Fibroblast of peridontal ligament (primary cell): ENCODE results near the gene PTPRK.

Source experiments
- DNase-seq: peaks from one replicate; pipeline ENCODE4 v3.0.0-alpha.2; 2010; ENCODE audit errors: extremely low read depth

The PTPRK gene

GRCh38 chr6:127924440-127924839 is 596.0 kb downstream of the PTPRK start:
- DNase-seq, result no peak

- DNase-seq, result no peak
Measured at GRCh38 chr6:127924031-127924430, 596.4 kb downstream of the PTPRK start.

DNA sequence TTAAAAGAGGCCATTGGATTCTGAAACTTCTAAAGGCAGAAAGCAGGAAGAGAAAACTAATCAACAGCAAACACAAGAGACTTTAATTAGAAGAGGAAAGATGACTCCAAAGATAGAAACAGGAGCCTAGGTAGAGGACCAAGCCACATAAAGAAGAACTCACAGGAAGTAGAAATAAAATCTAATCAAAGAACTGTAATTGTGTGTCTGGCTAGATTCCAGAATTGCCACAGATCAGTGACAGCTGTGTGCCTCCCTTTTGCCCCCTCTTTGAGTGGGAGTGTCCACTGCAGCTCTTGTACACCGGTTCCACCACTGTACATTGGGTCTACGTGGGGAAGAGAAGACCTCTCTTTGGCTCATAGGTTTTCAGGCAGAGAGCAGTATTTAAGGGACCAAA is 597.3 kb downstream of the PTPRK start:
- DNase-seq, result no peak

GRCh38 chr6:127921982-127922381 is 598.4 kb downstream of the PTPRK start:
- DNase-seq, result no peak

GRCh38 chr6:127920804-127921203 is 599.6 kb downstream of the PTPRK start:
- peak; percentile 10 for DNase-seq
